GOT3 (cell line): ENCODE results near the gene ARMC6.

ENCODE experiments used
- DNase-seq: peaks from one replicate; lab custom pipeline; 2025; ENCODE audit warnings: mixed read lengths; lab: John Stamatoyannopoulos, UW

ARMC6 gene

GRCh38 chr19:19033426-19034203 lies at the start of gene ARMC6, which contains the start of gene SUGP2:
Gene ARMC6, plus strand, starts transcription at chr19:19033603. Its CDS starts 607 bp downstream, at chr19:19034210.
Gene SUGP2, minus strand, starts transcription at chr19:19033517. Its CDS starts 2,446 bp downstream, at chr19:19031071.
- DNase-seq: peak; percentile 89

GRCh38 chr19:18984251-18984650 lies 49.2 kb upstream of the ARMC6 start:
- no peak for DNase-seq

- DNase-seq: no peak
Measured at GRCh38 chr19:18985257-18985656, 48.1 kb upstream of the ARMC6 start.

- DNase-seq: no peak
Measured at GRCh38 chr19:18987456-18987855, 45.9 kb upstream of the ARMC6 start.

- DNase-seq: no peak
Measured at GRCh38 chr19:18989316-18989715, 44.1 kb upstream of the ARMC6 start.

- DNase-seq: no peak
Measured at GRCh38 chr19:18990128-18990708, 43.2 kb upstream of the ARMC6 start.

- no peak for DNase-seq
Measured at GRCh38 chr19:18991006-18991405, 42.4 kb upstream of the ARMC6 start.

GRCh38 chr19:18991468-18991867 lies 41.9 kb upstream of the ARMC6 start:
- DNase-seq: no peak

- DNase-seq: no peak
Measured at GRCh38 chr19:18992696-18993095, 40.7 kb upstream of the ARMC6 start.

- no peak for DNase-seq
Measured at GRCh38 chr19:18993115-18993514, 40.3 kb upstream of the ARMC6 start.

- no peak for DNase-seq
Measured at GRCh38 chr19:18995804-18996241, 37.6 kb upstream of the ARMC6 start.

GRCh38 chr19:18996351-18996750 lies 37.1 kb upstream of the ARMC6 start:
- DNase-seq: no peak

GRCh38 chr19:18996796-18997394 lies 36.5 kb upstream of the ARMC6 start:
- DNase-seq: no peak

GRCh38 chr19:18998276-18998675 lies 35.1 kb upstream of the ARMC6 start:
- no peak for DNase-seq

GRCh38 chr19:18999016-18999758 lies 34.2 kb upstream of the ARMC6 start:
- DNase-seq: no peak

- DNase-seq: no peak
Measured at GRCh38 chr19:18999896-19000620, 33.3 kb upstream of the ARMC6 start.

- DNase-seq: no peak
Measured at GRCh38 chr19:19004144-19004543, 29.3 kb upstream of the ARMC6 start.

- no peak for DNase-seq
Measured at GRCh38 chr19:19006213-19006612, 27.2 kb upstream of the ARMC6 start.

GRCh38 chr19:19009951-19010350 lies 23.5 kb upstream of the ARMC6 start:
- no peak for DNase-seq

- DNase-seq: no peak
Measured at GRCh38 chr19:19010551-19010950, 22.9 kb upstream of the ARMC6 start.

GRCh38 chr19:19021115-19021514 lies 12.3 kb upstream of the ARMC6 start:
- no peak for DNase-seq
